OCI-LY7 (cell line): ENCODE data around the gene CTTNBP2NL. TPM values are rescaled to one million over a fixed set of nuclear protein-coding genes. Genes with fewer than 3 reads are reported as not detected.

Experiments used
- BruUV-seq: library from RNA; stranded (reverse); fragments of 400-500 nt; replicated peaks from 2 replicates; lab custom pipeline; 2021; lab: Mats Ljungman, UMichigan
- CTCF ChIA-PET: fragments of 300-600 bp; sonication (Branson Sonifier 250); formaldehyde crosslinking; loops from one replicate; lab custom pipeline; 2022; ENCODE audit warnings: antibody characterized with exemption; ENCODE audit not compliant: unreplicated experiment; lab: Charles Lee
- POLR2A ChIA-PET: fragments of 300-600 bp; sonication (Branson Sonifier 250); formaldehyde crosslinking; loops from one replicate; lab custom pipeline; 2022; ENCODE audit warnings: antibody characterized with exemption; lab: Charles Lee
- DNase-seq: peaks from one replicate; pipeline ENCODE4 v3.0.0-alpha.2; 2015; ENCODE audit warnings: low spot score
- H2AFZ ChIP-seq: fragments of 200-600 bp; sonication (generic), shearing (Covaris generic); 2 replicates; pipeline ENCODE4 v1.6.1; 2014; ENCODE audit warnings: mild to moderate bottlenecking, antibody characterized with exemption, low read length, moderate library complexity
- H3K27ac ChIP-seq: fragments of 200-600 bp; sonication (generic); 2 replicates; pipeline ENCODE4 v1.5.1; 2014; ENCODE audit warnings: mixed run types, low read depth, mild to moderate bottlenecking, moderate library complexity, low read length, inconsistent platforms; ENCODE audit not compliant: poor library complexity, severe bottlenecking
- H3K36me3 ChIP-seq: fragments of 200-600 bp; sonication (generic); 2 replicates; pipeline ENCODE4 v1.6.1; 2014; ENCODE audit warnings: mild to moderate bottlenecking, antibody characterized with exemption, low read length, moderate library complexity, mixed read lengths; ENCODE audit not compliant: insufficient read depth
- H3K4me1 ChIP-seq: fragments of 200-600 bp; sonication (generic); 2 replicates; pipeline ENCODE4 v1.5.1; 2014; ENCODE audit warnings: mild to moderate bottlenecking, low read length; ENCODE audit not compliant: insufficient read depth, poor library complexity, severe bottlenecking
- H3K4me2 ChIP-seq: fragments of 200-600 bp; sonication (generic); 2 replicates; pipeline ENCODE4 v1.6.1; 2014; ENCODE audit warnings: mild to moderate bottlenecking, low read length
- H3K4me3 ChIP-seq: fragments of 200-600 bp; sonication (generic); 2 replicates; pipeline ENCODE4 v1.5.1; 2014; ENCODE audit warnings: mild to moderate bottlenecking, low read depth, low read length; ENCODE audit not compliant: poor library complexity, severe bottlenecking
- H3K79me2 ChIP-seq: fragments of 200-600 bp; sonication (generic); 2 replicates; pipeline ENCODE4 v1.6.1; 2016; ENCODE audit warnings: low read depth, mild to moderate bottlenecking, low read length, moderate library complexity, mixed read lengths; ENCODE audit not compliant: insufficient read depth
- H3K9me2 ChIP-seq: fragments of 200-600 bp; sonication (generic); 2 replicates; pipeline ENCODE4 v1.6.1; 2016; ENCODE audit warnings: mild to moderate bottlenecking, low read length, mixed read lengths; ENCODE audit not compliant: insufficient read depth
- H3K9me3 ChIP-seq: fragments of 200-600 bp; sonication (generic); 2 replicates; pipeline ENCODE4 v1.6.1; 2014; ENCODE audit warnings: mild to moderate bottlenecking, mixed run types, low read length, mixed read lengths
- H4K20me1 ChIP-seq: fragments of 200-600 bp; sonication (generic); 2 replicates; pipeline ENCODE4 v1.6.1; 2014; ENCODE audit warnings: mild to moderate bottlenecking, antibody characterized with exemption, low read length, moderate library complexity, mixed read lengths; ENCODE audit not compliant: insufficient read depth
- CTCF ChIP-seq: fragments of 200-600 bp; sonication (generic); conservative IDR thresholded peaks from 2 replicates; pipeline ENCODE4 v1.5.1; 2014; ENCODE audit warnings: mild to moderate bottlenecking, antibody characterized with exemption, low read length, moderate library complexity, mixed read lengths
- EZH2phosphoT487 ChIP-seq: fragments of 200-600 bp; sonication (generic); IDR thresholded peaks from 2 replicates; pipeline ENCODE4 v1.6.1; 2018; ENCODE audit warnings: low read depth, borderline replicate concordance, mild to moderate bottlenecking, mixed run types, antibody characterized with exemption, low read length, moderate library complexity, mixed read lengths
- intact Hi-C: fragments of 100-400 bp; cut with micrococcal nuclease; formaldehyde crosslinking; loops from one replicate; pipeline ENCODE4 v1.10.0; 2022; ENCODE audit not compliant: unreplicated experiment
- total RNA-seq, 2 experiments: library from RNA; depleted of rRNA in 1 of 2; stranded (reverse); fragments of >200 nt in 1 of 2; shearing (Covaris generic) in 1 of 2; gene quantifications; 2 replicates each; pipeline ENCODE4 v1.2.3, GENCODE V29; 2014 to 2022

CTTNBP2NL gene
- total RNA-seq, 2 experiments from 2014 or later: 1.5 to 8.7 TPM

- no peaks in the 10 kb centered on the region for H3K9me3 ChIP-seq
- H3K27ac ChIP-seq: no peak overlapping the region
- no peaks in the 10 kb centered on the region for H3K4me1 ChIP-seq
- no peaks in the 10 kb centered on the region for H4K20me1 ChIP-seq
- TF ChIP-seq EZH2phosphoT487 (no peak), CTCF (no peak)
- no peak overlapping the region for H2AFZ ChIP-seq
- POLR2A ChIA-PET: no interaction called here
- H3K4me2 ChIP-seq: no peak overlapping the region
- no TSS peak for BruUV-seq
- intact Hi-C loops: no loop called here
- no peaks in the 10 kb centered on the region for H3K79me2 ChIP-seq
- CTCF ChIA-PET: no interaction called here
- H3K4me3 ChIP-seq: no peak overlapping the region
- no peak for DNase-seq
- no peaks in the 10 kb centered on the region for H3K9me2 ChIP-seq
- H3K36me3 ChIP-seq: no peaks in the 10 kb centered on the region
These were observed 100.3 kb downstream of the CTTNBP2NL start for GRCh38 chr1:112496290-112496689.

- Histone ChIP-seq H4K20me1 (no peaks in the 10 kb centered on the region), H3K9me3 (no peaks in the 10 kb centered on the region), H3K79me2 (no peaks in the 10 kb centered on the region), H3K4me3 (no peak overlapping the region), H3K9me2 (no peaks in the 10 kb centered on the region), H3K4me1 (peaks cover 26% of the 10 kb centered on the region), H3K27ac (no peak overlapping the region), H2AFZ (no peak overlapping the region), H3K4me2 (no peak overlapping the region), H3K36me3 (no peaks in the 10 kb centered on the region)
- intact Hi-C loops: no loop called here
- CTCF ChIA-PET: interaction anchor here (0.5 kb wide), 1 partner anchor 9 kb away, joined by 5 read pairs; no protein-coding TSS in a partner anchor
- BruUV-seq: no TSS peak
- DNase-seq: no peak
- TF ChIP-seq CTCF: no peak
- no peak for TF ChIP-seq EZH2phosphoT487
- POLR2A ChIA-PET: interaction anchor here (0.9 kb wide), 1 partner anchor 1261 kb away, joined by 4 read pairs; no protein-coding TSS in a partner anchor
These were observed 106.0 kb downstream of the CTTNBP2NL start for GRCh38 chr1:112501810-112502641.

- Histone ChIP-seq H3K79me2 (no peaks in the 10 kb centered on the region), H3K4me1 (peaks cover 34% of the 10 kb centered on the region), H3K36me3 (no peaks in the 10 kb centered on the region), H3K27ac (no peak overlapping the region), H3K4me2 (no peak overlapping the region), H4K20me1 (no peaks in the 10 kb centered on the region), H3K4me3 (no peak overlapping the region), H3K9me3 (no peaks in the 10 kb centered on the region), H3K9me2 (no peaks in the 10 kb centered on the region), H2AFZ (no peak overlapping the region)
- POLR2A ChIA-PET: interaction anchor here (0.6 kb wide), 1 partner anchor 52 kb away, joined by 3 read pairs; no protein-coding TSS in a partner anchor
- BruUV-seq: no TSS peak
- CTCF ChIA-PET: interaction anchor here (0.5 kb wide), 1 partner anchor 8 kb away, joined by 5 read pairs; no protein-coding TSS in a partner anchor
- TF ChIP-seq EZH2phosphoT487 (no peak), CTCF (no peak)
- no peak for DNase-seq
- intact Hi-C loops: no loop called here
These were observed 106.8 kb downstream of the CTTNBP2NL start for GRCh38 chr1:112502826-112503225.
